Left lobe of liver (tissue), 2 donors: ENCODE data around the gene LHX8. TPM values are rescaled to one million over a fixed set of nuclear protein-coding genes. Genes with fewer than 3 reads are reported as not detected.

Source experiments
- ATAC-seq: fragments of 200-7000 bp; cut with Tn5 transposase; one replicate; pipeline ENCODE4 v1.9.1; 2020; ENCODE audit warnings: mild to moderate bottlenecking, moderate library complexity
- DNase-seq: peaks from one replicate; pipeline ENCODE4 v3.0.0-alpha.2; 2020; ENCODE audit warnings: low spot score
- total RNA-seq: library from RNA; stranded (reverse); gene quantifications from one replicate; pipeline ENCODE4 v1.2.1, GENCODE V29; 2021
- donor health status: DM: no; HTN: no; CAD: no; lungs with moderate emphysema.
- donor health status: DM: no; HTN: yes; CAD: no.

The LHX8 gene
- total RNA-seq, 1 donor from 2014 or later, result not detected

DNA sequence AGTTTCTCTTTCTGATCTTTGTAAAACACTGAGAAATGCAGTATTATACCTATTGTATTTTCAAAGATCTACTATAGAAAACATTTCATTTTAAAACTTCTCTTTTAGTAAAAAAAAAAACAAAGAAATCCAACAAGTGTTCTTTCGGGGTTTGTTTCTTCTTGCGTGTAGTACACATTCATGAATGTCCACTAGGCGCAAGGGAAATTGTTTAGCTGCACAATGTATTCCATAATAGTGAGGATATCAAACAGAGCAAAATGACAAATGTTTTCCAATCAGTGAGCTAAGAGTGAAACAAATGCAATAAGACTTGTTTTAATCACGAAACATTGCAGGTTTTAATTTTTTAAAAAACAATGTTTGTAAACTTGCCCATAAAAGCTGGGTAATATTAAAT is 68.6 kb downstream of the LHX8 start:
- no peak for DNase-seq
- ATAC-seq, result no peak

DNA sequence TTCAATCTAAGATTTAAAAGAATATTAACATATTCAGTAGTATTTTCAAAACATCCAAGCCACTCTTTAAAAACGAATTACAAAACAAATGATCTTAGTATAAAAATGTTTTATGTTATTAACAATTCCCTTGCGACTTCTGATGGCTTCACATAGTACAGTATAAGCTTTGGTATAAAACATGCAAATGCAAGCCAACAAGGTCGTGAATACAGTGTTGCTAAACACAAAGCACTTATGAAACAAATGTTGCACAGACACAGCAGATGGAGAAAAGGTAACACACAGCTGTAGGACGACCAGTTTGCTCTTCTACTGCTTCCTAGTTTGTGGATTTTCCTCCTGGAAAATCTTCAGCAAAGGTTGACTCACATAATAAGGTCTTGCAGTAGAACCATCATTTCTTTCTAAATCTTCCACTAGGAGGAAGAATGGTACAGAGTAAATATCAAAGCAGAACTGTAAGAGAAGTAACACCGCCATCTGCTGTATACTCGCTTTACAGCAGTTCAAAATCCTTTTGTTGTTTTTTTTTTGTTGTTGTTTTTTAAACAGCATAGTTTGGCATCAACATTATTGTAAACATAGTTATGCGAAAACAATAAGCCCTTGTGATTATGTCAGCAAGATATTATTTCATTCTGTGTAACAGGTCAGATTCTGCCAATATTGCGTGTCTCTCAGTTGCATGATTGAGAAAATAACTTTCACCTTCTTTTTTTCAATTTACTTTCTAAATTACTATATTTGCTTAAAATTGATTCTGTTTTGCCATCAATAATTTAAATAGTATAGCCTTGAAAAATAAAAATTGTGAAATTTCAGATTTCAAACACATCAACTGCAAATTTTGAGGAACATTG is 69.5 kb downstream of the LHX8 start:
- peak; percentile 93 for ATAC-seq
- no peak for DNase-seq

DNA sequence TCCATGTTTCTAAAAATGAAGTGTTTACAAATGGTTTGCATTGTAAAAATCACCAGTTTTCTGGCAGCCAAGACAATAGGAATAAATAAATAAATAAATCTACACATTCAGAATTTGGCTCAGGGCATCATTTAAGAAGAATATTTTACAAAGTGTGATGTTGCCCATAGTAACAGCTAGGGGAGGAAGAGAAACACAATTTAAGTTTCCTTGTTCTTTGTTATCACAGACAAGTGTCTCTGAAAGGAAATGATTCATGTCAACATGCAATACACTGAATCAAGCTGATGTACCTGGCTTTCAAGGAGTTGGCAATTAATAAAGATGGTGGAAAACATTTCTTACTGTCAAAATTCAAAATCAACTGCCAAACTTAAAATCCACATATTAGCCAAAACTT is 74.7 kb downstream of the LHX8 start:
- ATAC-seq, result no peak
- no peak for DNase-seq
